OCI-LY1 (cell line): ENCODE data around the gene GARIN5A.

Source experiments
- EZH2 ChIP-seq: fragments of 200-600 bp; sonication (generic), shearing (Covaris generic); IDR thresholded peaks from 2 replicates; pipeline ENCODE4 v1.8.0; 2017; ENCODE audit warnings: borderline replicate concordance, mixed run types, mild to moderate bottlenecking, antibody characterized with exemption, low read length, moderate library complexity, mixed read lengths
- TF ChIP-seq, protein P1 (sequence below): fragments of 200-600 bp; sonication (generic), shearing (Covaris generic); IDR thresholded peaks from 2 replicates; pipeline ENCODE4 v1.5.1; 2017; ENCODE audit warnings: mild to moderate bottlenecking, antibody characterized with exemption, low read length, moderate library complexity, mixed read lengths

- no peak for TF ChIP-seq EZH2
- TF ChIP-seq, protein P1, sequence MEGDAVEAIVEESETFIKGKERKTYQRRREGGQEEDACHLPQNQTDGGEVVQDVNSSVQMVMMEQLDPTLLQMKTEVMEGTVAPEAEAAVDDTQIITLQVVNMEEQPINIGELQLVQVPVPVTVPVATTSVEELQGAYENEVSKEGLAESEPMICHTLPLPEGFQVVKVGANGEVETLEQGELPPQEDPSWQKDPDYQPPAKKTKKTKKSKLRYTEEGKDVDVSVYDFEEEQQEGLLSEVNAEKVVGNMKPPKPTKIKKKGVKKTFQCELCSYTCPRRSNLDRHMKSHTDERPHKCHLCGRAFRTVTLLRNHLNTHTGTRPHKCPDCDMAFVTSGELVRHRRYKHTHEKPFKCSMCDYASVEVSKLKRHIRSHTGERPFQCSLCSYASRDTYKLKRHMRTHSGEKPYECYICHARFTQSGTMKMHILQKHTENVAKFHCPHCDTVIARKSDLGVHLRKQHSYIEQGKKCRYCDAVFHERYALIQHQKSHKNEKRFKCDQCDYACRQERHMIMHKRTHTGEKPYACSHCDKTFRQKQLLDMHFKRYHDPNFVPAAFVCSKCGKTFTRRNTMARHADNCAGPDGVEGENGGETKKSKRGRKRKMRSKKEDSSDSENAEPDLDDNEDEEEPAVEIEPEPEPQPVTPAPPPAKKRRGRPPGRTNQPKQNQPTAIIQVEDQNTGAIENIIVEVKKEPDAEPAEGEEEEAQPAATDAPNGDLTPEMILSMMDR: no peak
Observed at GRCh38 chr19:50475101-50475568, 1.5 kb downstream of the GARIN5A start.
